ENCODE results near the gene NUTM1. TPM values are rescaled to one million over a fixed set of nuclear protein-coding genes. Genes with fewer than 3 reads are reported as not detected.

The NUTM1 gene
- total and polyA plus RNA-seq, 2 of the 13 experiments (the other 11 are each of a cell fraction or from before 2014, with no cell fraction given) = not detected

DNA sequence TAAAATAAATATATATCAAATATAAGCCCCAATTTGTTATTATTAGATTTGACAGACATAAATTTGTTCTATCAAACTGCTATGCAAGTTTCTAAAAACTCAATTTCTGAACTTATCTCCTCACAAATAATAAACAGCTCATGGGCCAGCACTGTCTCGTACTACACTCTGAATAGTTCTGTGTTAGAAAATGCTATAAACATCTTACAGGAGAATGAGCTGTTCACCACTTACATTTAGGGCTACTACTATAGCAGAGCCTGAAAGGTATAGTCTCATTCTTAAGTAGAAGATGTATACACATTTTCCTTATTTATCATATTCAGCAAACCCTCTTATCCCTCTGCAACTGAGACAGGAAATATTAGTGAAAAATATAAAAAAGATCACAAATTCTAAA, 18.2 kb upstream of the NUTM1 start (continued):
- TF ChIP-seq ZNF180 (CRISPR knock-in tag; IDR thresholded peaks at IDR 0.05; ENCODE audit: borderline replicate concordance, low read depth) = no peak
- no peak for TF ChIP-seq RFX1 (IDR thresholded peaks at IDR 0.05)
- TF ChIP-seq, protein P1, sequence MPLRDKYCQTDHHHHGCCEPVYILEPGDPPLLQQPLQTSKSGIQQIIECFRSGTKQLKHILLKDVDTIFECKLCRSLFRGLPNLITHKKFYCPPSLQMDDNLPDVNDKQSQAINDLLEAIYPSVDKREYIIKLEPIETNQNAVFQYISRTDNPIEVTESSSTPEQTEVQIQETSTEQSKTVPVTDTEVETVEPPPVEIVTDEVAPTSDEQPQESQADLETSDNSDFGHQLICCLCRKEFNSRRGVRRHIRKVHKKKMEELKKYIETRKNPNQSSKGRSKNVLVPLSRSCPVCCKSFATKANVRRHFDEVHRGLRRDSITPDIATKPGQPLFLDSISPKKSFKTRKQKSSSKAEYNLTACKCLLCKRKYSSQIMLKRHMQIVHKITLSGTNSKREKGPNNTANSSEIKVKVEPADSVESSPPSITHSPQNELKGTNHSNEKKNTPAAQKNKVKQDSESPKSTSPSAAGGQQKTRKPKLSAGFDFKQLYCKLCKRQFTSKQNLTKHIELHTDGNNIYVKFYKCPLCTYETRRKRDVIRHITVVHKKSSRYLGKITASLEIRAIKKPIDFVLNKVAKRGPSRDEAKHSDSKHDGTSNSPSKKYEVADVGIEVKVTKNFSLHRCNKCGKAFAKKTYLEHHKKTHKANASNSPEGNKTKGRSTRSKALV (CRISPR knock-in tag; IDR thresholded peaks at IDR 0.05) = no peak

DNA sequence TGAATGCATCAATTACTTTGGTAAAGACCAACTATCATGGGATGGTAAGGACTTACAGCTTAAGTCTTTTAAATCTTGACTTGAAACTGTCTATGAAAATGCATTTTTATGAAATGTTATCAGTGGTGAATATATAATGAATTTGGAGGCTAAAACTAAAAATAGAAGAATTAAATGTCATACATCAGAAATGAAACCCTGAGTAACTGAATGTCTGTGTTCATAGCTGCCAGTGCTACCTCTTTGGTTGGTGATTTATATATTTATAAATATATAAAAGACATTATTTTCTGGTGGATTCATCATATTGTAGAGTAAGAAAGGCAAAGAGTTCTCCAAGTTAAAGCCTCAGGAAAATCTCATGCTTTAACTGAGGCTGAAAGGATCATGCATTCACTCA, 17.7 kb upstream of the NUTM1 start:
- intact Hi-C loops (cut with micrococcal nuclease; ENCODE audit: unreplicated experiment) (no loop called here), in situ Hi-C loops (cut with HindIII; ENCODE audit: extremely low pct_ligation_motif_present, low pct_unique_long_range_greater_than_20kb) (no loop called here)
- ChIA-PET POLR2A (no interaction called here), CTCF (ENCODE audit: low intra/inter-chr PET ratio, low total read pairs) (no interaction called here)
- Histone ChIP-seq H3K27ac (ENCODE audit: extremely low read length, insufficient read depth, low read length) (no peak overlapping the region), H3K4me2 (ENCODE audit: low read depth, low read length) (no peak overlapping the region), H3K4me3 (replicated peaks in 1 of 3; ENCODE audit: insufficient read depth in 1 of 3, low read depth in 2 of 3, low read length in 3 of 3) (no peak overlapping the region), H3K9me3 (ENCODE audit: low read length) (no peaks in the 10 kb centered on the region), H3K79me2 (ENCODE audit: insufficient read depth, low read length) (no peaks in the 10 kb centered on the region), H3K27me3 (ENCODE audit: control insufficient read depth in 1 of 2, insufficient read depth in 2 of 2, low read length in 2 of 2) (no peaks in the 10 kb centered on the region), H2AFZ (ENCODE audit: low read length) (no peak overlapping the region), H3K36me3 (replicated peaks in 1 of 2; ENCODE audit: control insufficient read depth in 1 of 2, insufficient read depth in 2 of 2, low read length in 2 of 2) (no peaks in the 10 kb centered on the region), H4K20me1 (ENCODE audit: insufficient read depth, low read length) (no peaks in the 10 kb centered on the region), H3K9ac (ENCODE audit: insufficient read depth, low read depth, low read length) (no peak overlapping the region), H3K4me1 (ENCODE audit: insufficient read depth, low read length) (no peaks in the 10 kb centered on the region)
- DNase-seq (ENCODE audit: low spot score) (no peak), FAIRE-seq (no peak), ATAC-seq (no peak)
- BruUV-seq (replicated peaks) = no TSS peak
- TF ChIP-seq ZNF34 (CRISPR knock-in tag; IDR thresholded peaks at IDR 0.05; ENCODE audit: borderline replicate concordance) (no peak), ARID2 (CRISPR knock-in tag; IDR thresholded peaks at IDR 0.05; ENCODE audit: borderline replicate concordance) (no peak), FOXP1 (IDR thresholded peaks at IDR 0.05) (no peak), FOXP1 (CRISPR knock-in tag; IDR thresholded peaks at IDR 0.05) (no peak), ZNF577 (CRISPR knock-in tag; IDR thresholded peaks at IDR 0.05; ENCODE audit: borderline replicate concordance, low read depth) (no peak), JUN (CRISPR knock-in tag; IDR thresholded peaks at IDR 0.05) (no peak), ZNF326 (CRISPR knock-in tag; IDR thresholded peaks at IDR 0.05; ENCODE audit: borderline replicate concordance) (no peak), KMT2A (CRISPR knock-in tag; IDR thresholded peaks at IDR 0.05) (no peak), TMF1 (CRISPR knock-in tag; IDR thresholded peaks at IDR 0.05; ENCODE audit: low read depth) (no peak), SMARCC2 (IDR thresholded peaks at IDR 0.05) (no peak), GPN1 (CRISPR knock-in tag; IDR thresholded peaks at IDR 0.05; ENCODE audit: borderline replicate concordance) (no peak)
- TF ChIP-seq, protein P2, sequence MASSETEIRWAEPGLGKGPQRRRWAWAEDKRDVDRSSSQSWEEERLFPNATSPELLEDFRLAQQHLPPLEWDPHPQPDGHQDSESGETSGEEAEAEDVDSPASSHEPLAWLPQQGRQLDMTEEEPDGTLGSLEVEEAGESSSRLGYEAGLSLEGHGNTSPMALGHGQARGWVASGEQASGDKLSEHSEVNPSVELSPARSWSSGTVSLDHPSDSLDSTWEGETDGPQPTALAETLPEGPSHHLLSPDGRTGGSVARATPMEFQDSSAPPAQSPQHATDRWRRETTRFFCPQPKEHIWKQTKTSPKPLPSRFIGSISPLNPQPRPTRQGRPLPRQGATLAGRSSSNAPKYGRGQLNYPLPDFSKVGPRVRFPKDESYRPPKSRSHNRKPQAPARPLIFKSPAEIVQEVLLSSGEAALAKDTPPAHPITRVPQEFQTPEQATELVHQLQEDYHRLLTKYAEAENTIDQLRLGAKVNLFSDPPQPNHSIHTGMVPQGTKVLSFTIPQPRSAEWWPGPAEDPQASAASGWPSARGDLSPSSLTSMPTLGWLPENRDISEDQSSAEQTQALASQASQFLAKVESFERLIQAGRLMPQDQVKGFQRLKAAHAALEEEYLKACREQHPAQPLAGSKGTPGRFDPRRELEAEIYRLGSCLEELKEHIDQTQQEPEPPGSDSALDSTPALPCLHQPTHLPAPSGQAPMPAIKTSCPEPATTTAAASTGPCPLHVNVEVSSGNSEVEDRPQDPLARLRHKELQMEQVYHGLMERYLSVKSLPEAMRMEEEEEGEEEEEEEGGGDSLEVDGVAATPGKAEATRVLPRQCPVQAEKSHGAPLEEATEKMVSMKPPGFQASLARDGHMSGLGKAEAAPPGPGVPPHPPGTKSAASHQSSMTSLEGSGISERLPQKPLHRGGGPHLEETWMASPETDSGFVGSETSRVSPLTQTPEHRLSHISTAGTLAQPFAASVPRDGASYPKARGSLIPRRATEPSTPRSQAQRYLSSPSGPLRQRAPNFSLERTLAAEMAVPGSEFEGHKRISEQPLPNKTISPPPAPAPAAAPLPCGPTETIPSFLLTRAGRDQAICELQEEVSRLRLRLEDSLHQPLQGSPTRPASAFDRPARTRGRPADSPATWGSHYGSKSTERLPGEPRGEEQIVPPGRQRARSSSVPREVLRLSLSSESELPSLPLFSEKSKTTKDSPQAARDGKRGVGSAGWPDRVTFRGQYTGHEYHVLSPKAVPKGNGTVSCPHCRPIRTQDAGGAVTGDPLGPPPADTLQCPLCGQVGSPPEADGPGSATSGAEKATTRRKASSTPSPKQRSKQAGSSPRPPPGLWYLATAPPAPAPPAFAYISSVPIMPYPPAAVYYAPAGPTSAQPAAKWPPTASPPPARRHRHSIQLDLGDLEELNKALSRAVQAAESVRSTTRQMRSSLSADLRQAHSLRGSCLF (CRISPR knock-in tag; IDR thresholded peaks at IDR 0.05; ENCODE audit: borderline replicate concordance) = no peak
- TF ChIP-seq, protein P3, sequence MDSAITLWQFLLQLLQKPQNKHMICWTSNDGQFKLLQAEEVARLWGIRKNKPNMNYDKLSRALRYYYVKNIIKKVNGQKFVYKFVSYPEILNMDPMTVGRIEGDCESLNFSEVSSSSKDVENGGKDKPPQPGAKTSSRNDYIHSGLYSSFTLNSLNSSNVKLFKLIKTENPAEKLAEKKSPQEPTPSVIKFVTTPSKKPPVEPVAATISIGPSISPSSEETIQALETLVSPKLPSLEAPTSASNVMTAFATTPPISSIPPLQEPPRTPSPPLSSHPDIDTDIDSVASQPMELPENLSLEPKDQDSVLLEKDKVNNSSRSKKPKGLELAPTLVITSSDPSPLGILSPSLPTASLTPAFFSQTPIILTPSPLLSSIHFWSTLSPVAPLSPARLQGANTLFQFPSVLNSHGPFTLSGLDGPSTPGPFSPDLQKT (CRISPR knock-in tag; IDR thresholded peaks at IDR 0.05; ENCODE audit: borderline replicate concordance) = no peak
- TF ChIP-seq, protein P4, sequence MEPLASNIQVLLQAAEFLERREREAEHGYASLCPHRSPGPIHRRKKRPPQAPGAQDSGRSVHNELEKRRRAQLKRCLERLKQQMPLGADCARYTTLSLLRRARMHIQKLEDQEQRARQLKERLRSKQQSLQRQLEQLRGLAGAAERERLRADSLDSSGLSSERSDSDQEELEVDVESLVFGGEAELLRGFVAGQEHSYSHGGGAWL (CRISPR knock-in tag; IDR thresholded peaks at IDR 0.05) = no peak
